Prostate gland (tissue), 2 donors: ENCODE results near the gene GM2A.

Experiments used
- POLR2A ChIP-seq: fragments of 450-650 bp; IDR thresholded peaks from one replicate; pipeline ENCODE4 v1.6.1; 2016; ENCODE audit warnings: antibody characterized with exemption, mild to moderate bottlenecking
- POLR2AphosphoS5 ChIP-seq: sonication (generic); formaldehyde crosslinking; IDR thresholded peaks from one replicate; pipeline ENCODE4 v1.6.1; 2017; ENCODE audit warnings: antibody characterized with exemption
- TF ChIP-seq, protein P1 (sequence below), 4 experiments: fragments of 200-600 bp in 2 of 4; fragments of 450-650 bp in 2 of 4; sonication (generic) in 2 of 4; IDR thresholded peaks; 1 replicate in 3 of 4; 2 replicates in 1 of 4; pipeline ENCODE4 v1.5.1; 2016 to 2019; ENCODE audit warnings: antibody characterized with exemption in 4 of 4, mild to moderate bottlenecking in 2 of 4, moderate library complexity in 2 of 4

DNA sequence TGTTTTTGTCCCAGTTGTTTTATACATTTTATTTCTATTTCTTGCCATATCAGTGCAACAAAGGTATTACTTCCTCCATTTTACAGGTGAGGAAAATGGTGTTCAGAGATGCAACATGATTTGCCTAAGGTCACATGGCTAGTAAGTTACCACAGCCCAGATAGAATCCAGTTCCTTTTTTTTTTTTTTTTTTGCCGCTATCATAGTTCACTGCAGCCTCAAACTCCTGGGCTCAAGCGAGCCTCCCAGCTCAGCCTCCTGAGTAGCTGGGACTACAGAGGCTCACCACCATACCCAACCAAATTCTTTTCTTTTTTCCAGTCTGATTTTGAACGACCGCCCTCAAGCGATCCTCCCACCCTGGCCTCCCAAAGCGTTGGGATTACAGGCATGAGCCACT lies 28.6 kb upstream of the GM2A start:
- TF ChIP-seq POLR2AphosphoS5 (no peak), POLR2A (no peak)
- TF ChIP-seq, protein P1, sequence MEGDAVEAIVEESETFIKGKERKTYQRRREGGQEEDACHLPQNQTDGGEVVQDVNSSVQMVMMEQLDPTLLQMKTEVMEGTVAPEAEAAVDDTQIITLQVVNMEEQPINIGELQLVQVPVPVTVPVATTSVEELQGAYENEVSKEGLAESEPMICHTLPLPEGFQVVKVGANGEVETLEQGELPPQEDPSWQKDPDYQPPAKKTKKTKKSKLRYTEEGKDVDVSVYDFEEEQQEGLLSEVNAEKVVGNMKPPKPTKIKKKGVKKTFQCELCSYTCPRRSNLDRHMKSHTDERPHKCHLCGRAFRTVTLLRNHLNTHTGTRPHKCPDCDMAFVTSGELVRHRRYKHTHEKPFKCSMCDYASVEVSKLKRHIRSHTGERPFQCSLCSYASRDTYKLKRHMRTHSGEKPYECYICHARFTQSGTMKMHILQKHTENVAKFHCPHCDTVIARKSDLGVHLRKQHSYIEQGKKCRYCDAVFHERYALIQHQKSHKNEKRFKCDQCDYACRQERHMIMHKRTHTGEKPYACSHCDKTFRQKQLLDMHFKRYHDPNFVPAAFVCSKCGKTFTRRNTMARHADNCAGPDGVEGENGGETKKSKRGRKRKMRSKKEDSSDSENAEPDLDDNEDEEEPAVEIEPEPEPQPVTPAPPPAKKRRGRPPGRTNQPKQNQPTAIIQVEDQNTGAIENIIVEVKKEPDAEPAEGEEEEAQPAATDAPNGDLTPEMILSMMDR (IDR thresholded peaks at IDR 0.05), result no peak
